NCI-H524 treated with DMSO at 0.1 percent for 48 hours (cell line): ENCODE results near the gene ULK4.

Source experiments
- DNase-seq: peaks from one replicate; lab custom pipeline; 2025; lab: John Stamatoyannopoulos, UW

ULK4 gene

DNA sequence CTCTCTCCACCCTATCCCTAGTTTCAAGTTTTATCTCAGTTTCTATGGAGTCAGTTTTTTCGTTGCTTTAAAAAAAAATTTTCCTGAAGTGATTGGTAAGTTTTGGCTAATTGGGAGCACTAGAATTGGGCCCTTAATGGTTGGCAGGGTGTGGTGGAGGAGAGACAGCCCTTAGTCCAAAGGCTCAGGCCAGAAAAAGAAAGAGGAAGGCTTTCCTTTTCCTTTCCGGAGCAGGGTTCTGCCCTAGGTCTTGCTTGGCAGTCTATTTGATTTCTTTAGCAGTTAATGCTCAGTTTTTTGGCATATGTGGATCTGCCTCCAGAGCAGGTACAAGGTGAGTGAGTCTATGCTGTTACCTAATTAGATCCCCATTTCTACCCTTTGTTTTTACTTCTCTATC is 739.9 kb downstream of the ULK4 start:
- no peak for DNase-seq

DNA sequence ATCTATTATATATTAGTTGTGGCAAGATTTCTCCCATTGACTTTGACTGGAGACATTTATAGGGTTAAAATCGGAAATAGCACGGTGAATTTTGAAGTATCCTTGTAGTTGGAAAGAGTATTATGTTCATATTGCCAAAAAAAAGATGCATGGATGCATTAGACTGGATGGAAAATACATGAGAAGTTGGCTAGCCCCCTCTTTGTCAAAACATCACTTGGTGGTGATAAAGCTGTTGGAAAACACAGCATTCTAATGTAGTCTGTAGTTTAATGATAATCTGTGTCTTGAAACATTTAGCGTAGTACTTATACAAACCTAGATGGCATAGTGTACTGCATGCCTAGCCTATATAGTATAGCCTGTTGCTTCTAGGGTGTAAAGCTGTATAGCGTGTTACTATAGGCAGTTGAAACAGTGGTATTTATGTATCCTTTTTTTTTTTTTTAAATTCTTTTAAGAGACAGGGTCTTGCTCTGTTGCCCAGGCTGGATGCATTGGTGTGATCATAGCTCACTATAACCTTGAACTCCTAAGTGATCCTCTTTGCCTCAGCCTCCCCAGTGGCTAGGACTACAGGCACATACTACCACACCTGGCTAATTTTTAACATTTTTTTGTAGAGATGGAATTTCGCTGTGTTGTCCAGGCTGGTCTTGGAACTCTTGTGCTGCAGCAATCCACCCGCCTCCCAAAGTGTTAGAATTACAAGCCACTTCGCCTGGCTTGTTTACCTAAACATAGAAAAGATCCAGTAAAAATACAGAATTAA is 740.8 kb downstream of the ULK4 start:
- no peak for DNase-seq

DNA sequence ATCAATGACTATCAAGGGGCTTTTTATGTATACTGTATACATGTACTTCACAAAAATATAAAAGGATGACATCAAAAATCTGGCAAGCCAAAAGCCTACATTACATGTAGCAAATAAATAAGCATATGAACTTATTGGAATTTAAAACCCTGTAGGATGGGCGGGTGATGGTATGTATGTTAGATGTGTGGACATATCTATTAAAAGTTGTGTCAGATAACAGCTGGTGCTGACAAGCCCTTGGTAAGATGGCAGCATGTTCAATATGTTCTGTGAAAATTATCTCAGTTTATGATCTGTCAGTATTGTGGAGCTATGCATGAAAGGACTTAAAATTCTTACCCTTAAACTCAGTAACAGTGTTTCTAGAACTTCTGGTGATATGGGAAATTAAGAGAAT is 742.5 kb downstream of the ULK4 start:
- DNase-seq, result no peak

DNA sequence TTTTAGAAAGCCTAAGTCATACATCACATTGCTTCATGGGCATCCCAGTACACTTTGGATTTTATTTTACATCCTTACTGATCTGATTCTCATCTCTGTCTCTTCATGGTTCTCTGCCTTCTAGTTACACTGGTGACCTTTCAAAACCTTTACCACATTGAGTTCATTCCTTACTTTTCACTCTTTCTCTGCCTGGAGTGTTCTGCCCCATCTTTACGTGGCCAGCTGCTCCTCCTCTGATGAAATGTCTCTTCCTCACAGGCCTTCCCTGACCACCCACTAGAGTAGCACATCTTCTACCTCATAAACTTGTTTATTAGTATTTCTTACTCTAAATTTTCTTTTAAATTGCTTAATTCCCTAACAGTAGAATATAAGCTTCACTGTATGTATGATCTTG is 744.9 kb downstream of the ULK4 start:
- DNase-seq, result no peak

DNA sequence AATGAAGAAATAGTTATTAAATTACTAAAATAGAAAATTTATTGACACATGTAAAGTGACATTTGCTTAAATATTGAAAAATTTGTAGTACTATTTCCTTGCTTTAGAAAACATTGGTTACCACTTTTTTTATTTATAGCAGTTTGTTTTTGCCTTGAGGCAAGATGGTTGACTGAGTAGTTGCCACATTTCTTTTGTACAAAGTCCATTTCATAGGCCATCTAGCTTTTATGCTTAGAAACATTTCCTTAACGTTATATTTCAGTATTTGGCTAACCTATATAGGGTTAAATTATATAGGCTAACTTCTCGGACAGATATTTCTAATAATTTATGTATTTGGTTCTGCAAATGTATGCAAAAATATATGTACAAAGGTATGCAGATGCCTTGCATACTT is 745.5 kb downstream of the ULK4 start:
- DNase-seq, result no peak

DNA sequence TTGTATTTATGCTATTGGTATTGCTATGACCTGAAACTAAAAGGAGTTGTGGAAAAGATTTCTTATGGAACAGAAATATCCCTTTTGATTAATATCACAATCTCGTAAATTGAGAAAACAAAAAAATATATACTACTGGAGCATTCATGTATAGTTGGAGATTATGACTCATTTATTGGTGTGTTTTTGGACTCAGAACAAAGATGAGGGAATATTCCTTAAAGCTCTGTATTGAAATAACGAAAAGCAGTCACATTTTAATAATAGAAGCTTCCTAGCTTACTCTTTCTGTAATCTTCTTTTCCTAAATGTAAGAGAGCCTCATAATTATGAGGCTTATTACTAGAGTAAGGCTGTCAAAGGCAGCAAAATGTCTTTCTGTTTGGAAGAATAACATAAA is 748.3 kb downstream of the ULK4 start:
- DNase-seq, result no peak

DNA sequence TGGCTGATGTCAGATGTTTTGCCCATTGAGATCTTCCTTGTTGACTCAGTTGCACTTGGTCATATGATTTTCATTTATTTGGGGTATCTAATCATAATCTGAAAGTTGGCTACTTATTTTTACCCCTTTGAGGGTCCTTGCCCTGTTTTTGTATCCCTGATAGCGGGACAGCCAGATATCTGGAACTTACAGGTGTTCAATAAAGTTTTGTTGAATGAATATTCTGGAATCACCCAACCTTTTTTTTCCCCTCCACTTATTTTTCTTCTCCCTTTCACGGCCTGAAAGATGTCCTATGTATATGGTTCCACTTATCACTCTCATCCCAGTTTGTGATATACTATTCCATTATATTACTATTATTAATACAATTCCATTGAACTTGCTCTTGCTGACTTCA is 749.8 kb downstream of the ULK4 start:
- no peak for DNase-seq

DNA sequence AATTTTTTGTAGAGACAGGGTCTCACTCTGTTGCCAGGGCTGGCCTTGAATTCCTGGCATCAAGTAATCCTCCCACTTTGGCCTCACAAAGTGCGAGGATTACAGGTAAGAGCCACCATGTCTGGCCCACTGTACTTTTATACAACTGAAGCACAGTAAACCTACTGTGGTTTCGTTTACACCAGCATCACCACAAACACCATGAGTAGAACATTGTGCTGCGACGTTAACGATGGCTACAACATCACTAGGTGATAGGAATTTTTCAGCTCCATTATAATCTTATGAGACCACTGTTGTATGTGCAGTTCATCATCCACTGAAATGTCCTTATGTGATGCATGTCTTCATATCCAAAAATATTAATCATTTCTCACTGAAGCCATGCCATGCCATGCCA is 750.9 kb downstream of the ULK4 start:
- DNase-seq, result no peak

DNA sequence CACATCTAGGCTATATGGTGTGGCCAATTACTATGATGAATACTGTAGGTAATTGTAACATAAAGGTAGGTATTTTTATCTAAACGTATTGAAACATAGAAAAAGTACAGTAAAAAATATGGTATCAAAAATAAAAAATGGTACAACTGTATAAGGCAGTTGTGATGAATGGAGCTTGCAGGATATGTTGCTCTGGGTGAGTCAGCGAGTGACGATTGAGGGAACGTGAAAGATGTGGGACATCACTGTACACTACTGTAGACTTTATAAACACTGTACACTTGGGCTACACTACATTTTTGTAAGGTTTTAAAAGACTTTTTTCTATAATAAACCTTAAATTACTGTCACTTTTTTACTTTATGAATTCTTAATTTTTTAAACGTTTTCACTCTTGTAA is 752.3 kb downstream of the ULK4 start:
- DNase-seq, result no peak

DNA sequence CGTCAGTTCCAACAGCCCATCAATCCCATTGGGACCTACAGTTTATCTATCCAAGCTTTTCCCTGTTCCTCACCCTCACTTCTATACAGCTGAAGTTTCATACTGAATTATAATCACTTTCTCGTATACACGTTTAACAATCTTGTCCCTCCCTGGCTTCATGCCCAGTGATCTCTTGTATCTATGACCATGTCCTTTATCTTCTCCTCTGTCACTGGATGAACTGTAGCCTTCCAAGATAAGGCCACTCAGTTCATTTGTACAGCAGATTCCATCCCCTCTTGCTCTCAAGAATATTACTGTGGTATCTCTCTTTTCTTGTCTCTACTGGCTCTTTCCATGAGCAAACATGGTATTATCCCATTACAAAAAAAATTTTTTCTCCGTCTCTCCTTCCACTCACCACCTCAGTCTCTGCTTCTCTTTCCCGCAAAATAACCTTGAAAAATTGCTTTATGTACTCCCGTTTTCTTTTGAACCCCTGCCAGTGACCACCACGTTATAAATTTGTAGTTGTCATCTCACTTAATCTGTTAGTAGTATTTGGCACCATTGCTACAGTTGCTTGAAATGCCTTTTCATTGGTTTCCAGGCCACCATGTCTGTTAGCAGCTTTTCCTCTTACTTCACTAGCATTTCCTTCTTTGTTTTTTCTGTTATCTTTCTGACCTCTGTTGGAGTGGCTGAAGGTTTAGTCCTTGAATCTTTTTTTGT is 753.2 kb downstream of the ULK4 start:
- DNase-seq, result no peak

DNA sequence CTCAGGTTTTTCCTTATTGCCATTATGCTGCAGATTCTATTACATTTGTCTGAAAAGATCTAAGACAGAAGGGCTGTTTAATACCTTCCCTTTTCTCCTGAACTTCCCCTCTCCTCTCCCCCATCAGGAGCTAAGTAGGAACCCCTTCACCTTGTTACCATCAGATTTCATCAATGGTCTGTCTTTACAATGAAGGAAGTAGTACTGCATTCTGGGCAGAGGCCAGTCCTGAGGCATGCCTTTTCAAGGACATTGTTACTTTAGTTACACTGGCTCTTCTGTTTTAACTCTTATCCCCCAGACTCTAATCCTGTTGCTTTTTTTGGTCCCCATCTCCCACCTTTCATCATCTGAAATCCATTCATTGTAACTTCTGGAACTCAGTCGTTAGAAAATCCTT is 754.5 kb downstream of the ULK4 start:
- DNase-seq, result no peak

DNA sequence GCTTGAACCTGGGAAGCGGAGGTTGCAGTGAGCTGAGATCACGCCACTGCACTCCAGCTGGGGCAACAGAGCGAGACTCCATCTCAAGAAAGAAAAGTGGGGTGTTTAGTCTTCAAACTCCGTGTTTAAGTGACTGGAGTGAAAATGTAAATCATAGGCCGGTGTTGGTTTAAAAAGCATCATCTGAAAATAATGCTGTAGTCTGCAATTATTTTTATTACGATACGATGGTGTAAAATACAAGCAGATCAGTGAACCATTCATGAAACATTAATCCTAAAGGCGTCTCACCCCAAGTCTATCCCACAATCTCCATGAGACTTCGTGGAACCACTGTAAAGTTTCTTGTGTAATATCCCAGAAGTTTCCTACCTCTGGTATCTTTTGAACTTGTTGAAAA is 756.3 kb downstream of the ULK4 start:
- DNase-seq, result no peak

DNA sequence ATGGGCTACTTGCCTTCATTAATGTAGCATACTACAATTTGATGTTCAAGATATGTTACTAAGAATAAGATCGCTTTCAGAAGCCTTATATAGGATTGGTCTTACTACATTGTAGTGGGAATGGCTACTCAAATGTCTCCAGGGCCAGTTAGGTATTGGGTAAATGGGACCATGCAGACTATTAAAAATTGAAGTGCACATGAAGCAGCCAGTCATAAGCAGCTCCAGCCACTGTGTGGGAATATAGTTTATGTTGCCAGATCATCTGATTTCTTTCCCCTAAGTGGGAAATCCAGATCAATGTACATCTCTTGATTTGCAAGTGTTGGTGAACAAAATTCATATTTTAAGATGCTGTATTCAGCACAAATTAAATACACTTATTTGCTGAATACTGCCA is 757.5 kb downstream of the ULK4 start:
- DNase-seq, result no peak

DNA sequence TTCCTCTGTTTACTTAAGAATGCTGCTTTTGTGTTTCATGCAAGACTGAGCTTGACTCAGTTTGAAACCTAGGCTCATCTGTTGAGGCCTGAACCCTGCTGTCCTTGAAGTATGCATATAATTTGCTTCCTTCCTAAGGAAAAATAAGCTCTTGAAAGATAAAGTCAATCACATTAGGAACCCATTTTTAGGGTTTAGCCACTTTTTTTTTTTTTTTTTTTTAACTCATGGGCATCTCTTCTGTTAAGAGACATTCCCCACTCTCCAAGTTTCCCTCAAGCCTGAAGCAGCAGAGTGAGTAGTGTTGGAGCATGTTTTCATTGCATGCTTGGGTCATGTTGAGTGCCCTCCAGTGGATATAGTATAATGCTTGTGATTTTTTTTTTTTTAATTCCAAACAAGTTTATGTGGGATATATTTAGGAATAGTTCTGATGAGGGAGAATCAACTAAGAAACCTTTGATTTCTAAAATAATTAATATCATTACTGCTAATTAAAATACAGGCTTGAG is 759.0 kb downstream of the ULK4 start:
- no peak for DNase-seq

DNA sequence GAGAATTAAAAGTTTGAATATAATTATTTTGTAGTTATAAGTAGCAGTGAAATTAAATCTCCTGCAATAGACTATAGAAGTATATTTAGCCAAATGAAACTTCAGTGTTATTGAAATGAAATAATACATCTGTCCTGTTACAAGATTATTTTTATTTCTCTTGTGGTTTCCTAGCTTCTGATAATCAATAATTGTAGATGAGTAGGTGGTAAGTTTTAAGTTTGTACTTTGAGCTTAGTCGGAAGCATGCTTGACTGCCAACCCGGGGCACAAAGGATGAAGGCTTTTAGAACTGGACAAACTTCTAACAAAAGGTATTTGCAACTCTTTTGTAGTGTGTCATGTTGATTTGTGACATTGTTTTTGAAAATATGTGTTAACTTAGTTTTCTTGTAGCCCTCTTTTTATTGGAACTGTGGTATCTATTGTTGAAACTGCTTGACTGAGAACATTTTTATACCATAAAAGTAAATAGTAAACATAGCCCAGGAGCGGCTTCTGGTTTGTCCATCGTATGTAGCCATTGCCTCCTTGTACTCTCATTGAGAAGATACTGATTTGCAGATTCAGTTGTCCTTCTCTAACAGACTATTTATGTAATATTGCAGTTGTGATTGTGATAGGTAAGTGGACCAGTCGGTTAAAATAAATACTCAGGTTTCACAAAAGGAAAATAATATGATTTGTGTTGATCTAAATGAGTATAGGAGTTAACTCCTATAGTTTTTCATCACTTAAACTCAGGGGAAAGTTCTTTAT is 759.6 kb downstream of the ULK4 start:
- DNase-seq, result no peak

DNA sequence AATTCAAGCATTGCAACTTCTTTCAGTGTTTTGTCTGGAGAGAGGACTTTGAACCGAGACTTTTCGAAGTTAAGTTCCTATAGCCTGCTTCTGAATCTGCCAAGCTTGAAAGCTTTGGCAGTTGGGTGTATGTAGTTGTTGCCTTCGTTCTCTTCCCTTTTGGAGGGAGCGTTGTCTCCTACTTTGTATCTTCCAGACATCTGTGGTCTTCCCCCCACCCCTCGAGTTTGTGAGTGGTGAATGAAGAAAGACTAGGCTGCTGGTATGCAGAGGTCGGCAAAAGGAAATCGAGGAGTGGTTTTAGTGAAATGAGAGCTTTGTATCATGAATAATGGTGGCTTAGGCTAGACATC is 761.3 kb downstream of the ULK4 start:
- DNase-seq, result peak; percentile 18

DNA sequence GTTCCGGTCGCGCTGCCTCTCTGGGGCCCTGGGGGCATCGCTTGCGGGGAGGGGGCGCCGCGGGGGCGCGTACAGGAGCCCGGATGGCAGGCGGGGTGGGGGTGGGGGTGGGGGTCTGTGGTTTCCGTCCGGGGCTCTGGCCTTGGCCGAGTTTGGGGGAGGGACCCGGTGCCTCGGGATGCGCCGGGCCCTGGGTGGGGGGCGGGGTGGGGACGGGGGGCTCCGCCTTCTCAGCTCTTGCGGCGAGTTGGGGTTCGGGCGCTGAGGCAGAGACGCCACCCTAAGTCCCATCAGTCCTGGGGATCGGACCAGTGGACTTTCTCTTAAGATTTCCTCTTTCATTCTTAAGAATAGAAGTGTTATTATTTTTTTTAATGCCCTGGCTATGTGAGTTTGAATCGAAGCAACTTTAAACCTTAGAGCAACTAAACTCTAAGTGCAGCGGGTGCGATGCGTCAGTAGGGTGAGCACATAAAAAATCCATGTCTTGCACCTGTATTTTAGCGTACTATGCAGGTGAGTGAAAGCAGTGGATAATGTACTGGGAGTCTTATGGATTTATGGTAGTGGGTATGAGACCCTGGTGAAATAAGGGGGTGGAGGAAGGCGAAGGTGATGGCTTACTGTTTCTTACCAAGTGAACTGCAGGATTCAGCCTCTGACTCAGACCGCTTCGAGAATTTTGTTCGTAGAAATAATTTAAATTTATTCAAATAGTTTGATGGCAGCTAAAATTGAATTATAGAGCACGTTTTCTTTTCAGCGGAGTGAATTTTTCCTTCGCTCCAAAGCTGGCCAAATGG is 761.8 kb downstream of the ULK4 start:
- DNase-seq, result no peak

DNA sequence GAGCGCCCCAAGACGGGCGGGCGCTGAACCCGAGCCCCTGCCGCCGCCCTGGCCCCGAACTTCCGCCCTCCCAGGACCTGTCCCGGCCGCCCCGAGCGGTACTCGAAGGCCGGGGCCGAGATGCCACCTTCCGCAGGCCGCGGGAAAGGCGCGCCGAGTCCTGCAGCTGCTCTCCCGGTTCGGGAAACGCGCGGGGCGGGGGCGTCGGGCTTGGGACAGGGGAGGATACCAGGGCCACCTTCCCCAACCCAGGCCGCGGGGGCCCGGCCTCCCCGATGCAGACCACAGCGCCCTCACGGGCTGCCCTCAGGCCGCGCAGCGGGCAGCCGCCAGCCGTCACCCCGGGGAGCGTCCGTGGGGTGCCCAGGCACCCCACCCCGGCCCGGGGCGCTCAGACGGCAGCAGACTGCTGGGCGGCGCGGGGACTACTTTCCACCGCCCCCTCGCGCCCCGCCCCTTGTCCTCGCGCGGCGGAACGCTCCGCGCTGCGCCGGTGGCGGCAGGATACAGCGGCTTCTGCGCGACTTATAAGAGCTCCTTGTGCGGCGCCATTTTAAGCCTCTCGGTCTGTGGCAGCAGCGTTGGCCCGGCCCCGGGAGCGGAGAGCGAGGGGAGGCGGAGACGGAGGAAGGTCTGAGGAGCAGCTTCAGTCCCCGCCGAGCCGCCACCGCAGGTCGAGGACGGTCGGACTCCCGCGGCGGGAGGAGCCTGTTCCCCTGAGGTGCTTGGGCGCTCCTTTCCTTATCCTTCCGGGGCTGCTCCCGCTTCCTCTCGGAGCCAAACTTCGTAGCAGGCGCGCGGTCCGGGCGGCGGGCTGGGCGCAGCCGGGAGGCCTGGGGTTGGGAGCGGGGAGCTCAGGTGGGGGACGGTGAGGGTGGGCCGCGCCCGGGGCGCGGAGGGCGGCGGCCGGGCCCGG is 762.7 kb downstream of the ULK4 start, which contains the start of gene CTNNB1:
CTNNB1 (plus strand) TSS at position 556 of the 916 bp plus-strand sequence. CDS start 24,564 bp downstream, outside the sequence.
- DNase-seq, result peak; percentile 53

DNA sequence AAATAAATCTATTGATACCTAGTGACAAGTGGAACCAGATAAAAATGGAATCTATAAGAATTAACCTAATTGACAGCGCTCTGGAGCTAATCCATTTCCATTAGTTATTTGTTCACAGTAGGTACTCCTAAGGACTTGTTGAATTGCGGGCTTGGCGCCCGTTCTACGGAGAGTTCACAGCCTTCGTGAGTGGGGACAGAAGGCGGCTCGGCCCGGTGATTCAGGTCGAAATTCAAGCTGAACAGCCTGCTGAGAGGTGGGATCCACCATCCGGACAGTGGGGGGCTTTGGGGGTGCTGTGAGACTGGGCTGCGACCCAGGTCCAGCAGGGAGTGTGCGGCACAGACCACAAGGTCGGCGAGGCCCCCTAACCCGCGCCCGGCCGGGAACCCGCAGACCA is 763.4 kb downstream of the ULK4 start:
- DNase-seq, result peak; percentile 41

DNA sequence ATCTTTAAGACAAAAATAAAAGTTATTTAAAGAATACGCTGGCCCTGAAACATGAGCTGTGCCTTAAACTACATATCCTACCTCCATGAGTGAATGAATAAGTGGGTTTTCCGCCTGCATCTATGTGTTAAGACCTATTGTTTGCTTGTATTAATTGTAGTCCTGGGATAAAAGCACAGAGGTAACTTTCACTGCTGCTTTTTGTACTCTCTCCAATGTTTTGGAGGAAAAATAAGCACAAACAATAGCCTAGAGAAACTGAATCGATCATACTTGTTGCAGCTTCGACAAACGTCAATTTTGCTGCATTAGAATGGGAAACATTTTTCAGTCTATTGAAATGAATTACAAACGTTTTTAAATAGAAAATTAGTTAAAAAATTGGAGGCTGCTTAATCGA is 763.9 kb downstream of the ULK4 start:
- DNase-seq, result no peak
